ENCODE results near the gene EHMT1.

Gene EHMT1

DNA sequence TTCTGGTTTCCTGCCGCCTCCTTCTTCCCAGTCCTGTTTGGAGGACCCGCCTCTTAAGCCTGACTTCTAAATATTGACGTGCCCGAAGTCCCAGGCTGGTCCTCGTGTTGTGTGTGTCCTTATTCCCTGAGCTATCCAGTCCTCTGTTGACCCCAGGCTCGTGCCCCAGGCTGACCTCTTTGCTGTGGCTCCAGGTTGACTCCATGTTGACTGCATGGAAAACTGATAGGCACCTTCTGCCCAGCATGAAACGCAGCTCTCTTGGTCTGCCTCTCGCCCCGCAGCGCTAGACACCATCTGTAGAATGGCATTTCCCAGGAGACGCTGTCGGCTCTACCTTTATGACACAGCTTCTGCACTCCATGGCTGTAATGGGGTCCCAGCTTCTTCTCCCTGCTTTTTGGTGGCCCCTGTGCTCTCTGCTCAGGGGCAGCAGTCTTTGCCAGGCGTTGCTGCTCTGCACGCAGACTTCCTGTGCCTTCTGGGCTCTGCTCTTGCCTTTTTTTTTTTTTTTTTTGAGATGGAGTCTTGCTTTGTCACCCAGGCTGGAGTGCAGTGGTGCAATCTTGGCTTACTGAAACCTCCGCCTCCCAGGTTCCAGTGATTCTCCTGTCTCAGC, 28.4 kb downstream of the EHMT1 start:
- no peak for DNase-seq (ENCODE audit: low spot score)

GRCh38 chr9:137648396-137648795, 29.6 kb downstream of the EHMT1 start:
- DNase-seq (ENCODE audit: low spot score) = no peak

- DNase-seq (ENCODE audit: low spot score) = no peak
Measured at GRCh38 chr9:137649553-137649952, 30.7 kb downstream of the EHMT1 start.

GRCh38 chr9:137650259-137650658, 31.5 kb downstream of the EHMT1 start:
- DNase-seq (ENCODE audit: low spot score) = no peak

- DNase-seq (ENCODE audit: low spot score) = no peak
Measured at GRCh38 chr9:137650779-137651178, 32.0 kb downstream of the EHMT1 start.

DNA sequence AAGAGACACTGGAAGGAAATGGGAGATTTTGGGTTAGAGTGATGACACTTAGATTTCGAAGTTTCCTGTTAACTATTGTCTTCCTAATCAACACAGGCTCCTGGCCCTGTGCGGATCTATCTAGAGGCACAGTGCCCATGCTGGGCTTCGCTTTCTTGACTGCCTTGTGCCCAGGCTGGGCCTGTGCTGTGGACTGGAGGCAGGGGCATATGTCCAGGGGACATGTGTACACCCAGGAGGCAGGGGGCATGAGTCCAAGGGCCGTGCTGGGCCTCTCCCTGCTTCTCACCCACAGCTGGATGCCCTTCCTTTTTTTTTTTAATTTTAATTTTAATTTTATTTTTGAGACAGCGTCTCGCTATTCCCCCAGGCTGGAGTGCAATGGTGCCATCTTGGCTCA, 37.6 kb downstream of the EHMT1 start:
- DNase-seq (ENCODE audit: low spot score) = no peak

DNA sequence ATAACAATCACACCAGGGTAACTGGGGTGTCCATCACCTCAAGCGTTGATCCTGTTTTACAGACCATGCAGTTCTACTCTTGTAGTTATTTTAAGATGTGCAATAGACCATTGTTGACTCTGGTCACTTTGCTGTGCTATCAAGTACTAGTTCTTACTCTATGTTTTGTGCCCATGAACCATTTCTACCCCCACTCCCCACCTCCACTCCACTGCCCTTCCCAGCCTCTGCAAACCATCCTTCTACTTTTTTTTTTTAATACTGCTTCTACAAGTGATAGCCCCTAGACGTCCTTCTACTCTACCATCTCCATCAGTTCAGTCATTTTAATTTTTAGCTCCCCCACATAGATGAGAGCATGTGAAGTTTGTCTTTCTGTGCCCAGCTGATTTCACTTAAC, 38.8 kb downstream of the EHMT1 start:
- DNase-seq (ENCODE audit: low spot score) = no peak

DNA sequence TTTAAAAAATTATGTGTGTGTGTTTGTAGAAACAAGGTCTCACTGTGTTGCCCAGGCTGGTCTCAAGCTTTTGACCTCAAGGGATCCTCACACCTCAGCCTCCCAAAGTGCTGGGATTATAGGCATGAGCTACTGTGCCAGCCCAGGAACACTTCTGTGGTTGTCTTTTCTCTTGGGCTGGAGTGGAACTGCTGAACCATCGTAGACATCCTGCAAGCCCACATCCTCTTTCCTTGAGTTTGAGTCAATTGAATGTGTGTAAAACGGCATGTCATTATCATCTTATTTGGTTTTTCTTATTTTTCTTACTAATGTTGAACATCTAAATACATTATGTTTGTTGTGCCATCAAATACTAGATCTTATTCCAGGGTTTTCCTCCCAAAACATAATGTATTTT, 40.0 kb downstream of the EHMT1 start:
- no peak for DNase-seq (ENCODE audit: low spot score)

- DNase-seq (ENCODE audit: low spot score) = no peak
Measured at GRCh38 chr9:137660144-137660543, 41.3 kb downstream of the EHMT1 start.

GRCh38 chr9:137663584-137663983, 44.8 kb downstream of the EHMT1 start:
- no peak for DNase-seq (ENCODE audit: low spot score)

DNA sequence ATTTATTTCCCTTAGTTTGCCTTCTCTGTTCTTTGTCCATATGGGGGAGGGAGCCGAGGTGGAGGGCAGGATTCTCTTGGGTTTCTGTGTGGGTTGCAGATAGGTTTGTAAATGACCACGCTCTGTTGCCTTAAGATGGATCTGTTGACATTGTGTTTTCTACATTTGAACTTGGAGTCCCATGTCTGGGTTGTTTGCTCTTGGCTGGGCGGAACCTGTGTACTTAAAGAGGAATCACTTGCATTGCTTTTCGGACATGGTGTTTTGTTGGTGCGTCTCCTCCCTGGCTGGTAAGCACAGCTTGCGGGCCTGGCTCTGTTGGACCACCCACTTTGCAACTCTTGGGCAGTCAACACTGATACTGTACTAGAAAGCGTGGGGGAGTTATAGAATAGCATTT, 45.9 kb downstream of the EHMT1 start:
- DNase-seq (ENCODE audit: low spot score) = no peak

DNA sequence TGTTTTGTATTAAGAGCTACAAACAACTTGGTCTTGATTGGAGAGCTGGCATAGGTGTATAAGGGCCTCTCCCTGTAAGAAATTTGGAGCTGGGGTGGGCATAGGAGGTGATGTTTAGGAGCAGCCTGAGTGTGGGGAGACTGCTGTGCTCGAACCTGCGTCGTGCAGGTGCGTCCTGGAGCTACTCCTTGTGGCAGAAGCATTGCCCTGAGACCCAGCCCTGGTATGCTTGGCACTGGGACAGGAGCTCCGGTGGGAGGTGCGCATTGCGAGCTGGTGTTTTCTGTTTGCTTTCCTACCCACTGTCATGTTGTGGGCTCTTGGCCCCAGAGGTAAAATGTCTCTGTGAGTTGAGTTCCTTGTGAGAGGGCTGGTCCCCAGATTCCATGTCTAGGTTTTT, 46.4 kb downstream of the EHMT1 start:
- no peak for DNase-seq (ENCODE audit: low spot score)

DNA sequence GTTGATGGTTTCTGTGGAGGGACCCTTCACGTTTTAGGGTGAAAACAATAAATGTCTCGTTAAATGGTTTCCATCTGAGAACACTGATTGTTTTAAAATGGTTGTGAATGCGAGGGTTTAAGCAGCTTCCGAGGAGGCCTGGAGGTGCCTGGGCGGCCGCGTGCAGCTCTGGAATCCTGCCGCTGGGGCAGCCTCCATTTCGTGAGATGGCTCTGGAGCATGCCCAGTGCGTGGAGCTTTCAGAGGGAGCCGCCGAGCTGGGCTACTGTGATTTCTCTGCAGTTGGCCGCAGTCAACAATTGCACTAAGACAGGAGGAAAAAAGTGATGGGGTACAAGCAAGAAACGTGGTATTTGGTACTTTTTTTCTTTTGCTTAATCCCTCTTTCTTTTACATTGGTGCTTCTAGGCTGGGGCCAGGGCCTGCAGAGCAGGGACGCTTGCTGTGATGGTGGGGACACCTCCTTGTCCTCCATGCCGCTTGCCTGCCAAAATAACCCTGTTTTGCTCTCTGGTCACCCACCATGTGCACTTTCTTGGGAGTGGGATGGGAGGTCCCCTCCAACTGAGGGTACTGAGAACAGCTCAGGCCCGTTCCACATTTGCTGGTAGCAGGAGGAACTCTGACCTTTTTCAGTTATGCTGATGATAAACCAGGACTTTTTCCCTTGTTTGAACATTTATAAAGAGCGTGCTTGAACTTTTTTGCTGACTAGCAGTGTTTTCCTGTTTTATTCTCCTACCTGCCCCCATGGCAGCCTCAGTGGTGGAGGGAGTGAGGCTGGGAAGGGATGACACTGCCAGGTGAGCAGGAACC, 47.1 kb downstream of the EHMT1 start:
- DNase-seq (ENCODE audit: low spot score) = peak; percentile 34

- no peak for DNase-seq (ENCODE audit: low spot score)
Measured at GRCh38 chr9:137666513-137666822, 47.7 kb downstream of the EHMT1 start.

DNA sequence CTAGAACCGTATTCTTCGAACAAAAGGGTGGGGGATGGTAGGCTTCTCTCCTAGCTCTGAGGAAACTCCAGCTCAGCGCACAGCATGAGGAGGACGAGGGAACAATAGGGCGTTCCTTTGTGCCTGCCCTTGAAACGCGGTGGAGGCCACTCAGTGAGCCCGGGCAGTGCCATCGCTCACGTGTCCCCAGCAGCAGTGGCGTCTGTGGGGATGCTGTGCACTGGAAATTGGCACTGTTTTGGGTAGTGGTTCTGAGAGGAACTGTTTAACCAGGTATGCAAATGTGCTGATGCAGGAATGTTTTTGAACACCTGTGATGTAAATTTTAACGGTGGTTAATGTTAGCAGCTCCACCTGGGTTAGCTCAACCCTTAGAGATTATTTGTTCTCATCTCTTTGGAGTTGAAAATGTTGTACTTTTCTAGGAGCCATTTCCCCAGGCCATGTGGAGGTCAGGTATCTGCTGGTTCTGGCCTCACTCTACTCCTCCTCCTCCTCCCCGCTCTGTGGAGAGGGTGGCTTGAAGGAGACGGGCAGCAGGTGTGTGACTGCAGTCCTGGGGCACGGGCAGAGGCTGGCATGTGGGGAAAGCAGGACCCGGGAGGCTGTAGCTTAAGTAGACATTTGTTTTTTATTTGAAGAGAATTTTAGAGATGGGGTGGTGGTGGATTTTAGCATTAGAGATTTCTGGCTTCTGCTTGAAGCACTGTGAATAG, 48.3 kb downstream of the EHMT1 start:
- DNase-seq (ENCODE audit: low spot score) = no peak

DNA sequence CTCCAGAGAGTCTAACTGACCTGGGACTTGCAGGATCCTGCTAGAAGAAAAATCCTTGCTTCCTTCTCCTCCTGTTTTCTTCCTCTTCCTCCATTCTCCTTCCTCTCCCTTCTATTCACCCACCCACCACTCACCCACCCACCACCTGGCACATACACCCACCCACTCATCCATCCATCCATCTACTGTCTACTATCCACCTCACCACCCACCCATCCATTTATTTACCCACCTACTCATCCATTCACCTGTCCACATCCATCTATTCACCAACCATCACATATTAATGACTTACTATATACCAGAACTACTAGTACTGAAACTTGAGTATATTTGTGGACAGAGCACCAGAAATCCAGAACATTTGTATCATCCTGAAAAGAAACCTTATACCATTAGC, 49.4 kb downstream of the EHMT1 start:
- no peak for DNase-seq (ENCODE audit: low spot score)

- DNase-seq (ENCODE audit: low spot score) = no peak
Measured at GRCh38 chr9:137669261-137669672, 50.5 kb downstream of the EHMT1 start.

- no peak for DNase-seq (ENCODE audit: low spot score)
Measured at GRCh38 chr9:137670391-137671195, 51.8 kb downstream of the EHMT1 start.

DNA sequence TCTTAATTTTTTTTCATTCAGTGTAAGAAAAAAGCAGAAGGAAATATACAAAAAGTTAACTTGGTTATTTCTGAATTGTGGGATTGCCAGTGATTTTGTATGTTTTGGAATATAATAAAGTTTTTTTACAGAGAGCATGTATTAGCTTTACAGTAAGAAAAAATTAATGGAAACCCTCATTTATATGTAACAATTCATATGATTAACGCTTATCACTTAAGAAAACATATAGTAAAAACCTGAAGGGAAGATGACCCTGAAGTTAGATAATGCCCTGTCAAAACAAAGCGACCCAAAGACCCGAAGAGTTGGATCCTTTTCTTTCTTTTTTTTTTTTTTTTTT, 52.4 kb downstream of the EHMT1 start:
- DNase-seq (ENCODE audit: low spot score) = no peak

- no peak for DNase-seq (ENCODE audit: low spot score)
Measured at GRCh38 chr9:137671721-137672120, 52.9 kb downstream of the EHMT1 start.

DNA sequence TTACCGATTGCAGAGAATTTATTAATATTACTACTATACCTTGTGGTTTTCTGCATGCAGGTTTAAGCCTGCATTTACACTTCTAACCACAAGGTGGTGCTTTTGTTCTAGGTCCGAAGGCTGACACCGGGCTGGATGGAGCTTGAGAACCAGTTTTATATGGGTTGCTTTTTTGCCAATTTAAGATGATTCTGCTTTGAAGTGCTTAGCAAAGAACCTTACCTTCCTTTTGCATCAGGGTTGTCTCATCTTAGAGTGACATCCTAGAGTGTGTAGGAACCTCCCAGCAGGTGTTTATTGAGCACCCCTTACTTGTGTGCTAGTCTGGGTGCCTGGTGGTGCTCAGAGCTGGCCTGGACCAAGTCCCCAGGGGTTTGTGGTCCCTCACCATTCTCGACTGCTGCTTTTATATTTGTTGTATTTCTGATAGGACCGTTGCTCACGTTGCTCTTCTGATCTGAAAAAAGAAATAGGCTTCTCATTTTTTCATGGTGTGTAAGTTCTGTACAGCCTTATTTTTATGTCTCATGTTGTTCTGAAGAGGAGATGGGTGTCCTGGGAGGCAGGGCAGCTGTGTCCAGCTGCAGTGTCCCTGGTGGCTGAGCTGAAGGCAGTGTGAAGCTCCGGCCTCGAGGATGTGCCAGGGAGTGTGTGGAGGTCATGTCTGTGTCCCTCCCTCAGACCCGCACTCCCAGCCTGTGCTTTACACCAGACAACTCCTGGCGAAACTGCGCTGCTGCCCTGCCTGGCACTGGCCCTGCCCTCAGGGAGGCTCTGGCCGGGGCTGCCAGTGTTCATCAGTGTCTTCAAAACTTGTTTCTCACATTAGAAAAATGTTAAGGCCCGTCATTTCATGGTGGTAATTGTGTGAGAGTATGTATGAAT, 54.3 kb downstream of the EHMT1 start:
- peak; percentile 87 for DNase-seq (ENCODE audit: low spot score)

GRCh38 chr9:137673886-137674285, 55.1 kb downstream of the EHMT1 start:
- no peak for DNase-seq (ENCODE audit: low spot score)

Measured in AG20443 (cell line).